ENCODE data around the gene SPOCK2. TPM values are rescaled to one million over a fixed set of nuclear protein-coding genes. Genes with fewer than 3 reads are reported as not detected.

The SPOCK2 gene
- polyA plus RNA-seq, 1 of the 3 experiments (the other 2 are of a cell fraction), result 0.18 TPM

DNA sequence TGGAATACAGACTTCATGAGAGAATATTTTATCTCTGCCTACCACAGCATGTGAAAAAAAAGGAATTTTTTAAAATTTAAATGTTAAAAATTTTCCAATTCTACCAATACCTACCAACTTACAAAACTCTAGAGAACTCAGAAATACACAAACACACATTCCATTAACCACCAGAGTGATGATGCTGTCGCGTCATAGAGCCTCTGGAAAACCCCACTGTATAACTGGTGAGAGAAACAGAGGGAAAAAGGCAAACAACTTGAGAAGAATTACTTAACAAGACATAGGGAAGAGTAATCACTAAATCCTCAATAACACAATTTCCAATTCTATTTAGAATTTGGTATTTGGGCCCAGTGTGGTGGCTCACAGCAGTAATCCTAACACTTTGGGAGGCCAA, 6.2 kb upstream of the SPOCK2 start:
- H3F3A ChIP-seq (replicated peaks; ENCODE audit: insufficient read depth), result peaks cover 9% of the 10 kb centered on the region
- POLR2A ChIA-PET, result no interaction called here
- no peaks in the 10 kb centered on the region for H3K9me2 ChIP-seq
- H3K4me2 ChIP-seq, result no peak overlapping the region
- H3K9ac ChIP-seq, result no peak overlapping the region
- no peak overlapping the region for H3K27ac ChIP-seq (ENCODE audit: low read depth in 2 of 2, low read length in 1 of 2)
- no peak for DNase-seq
- CTCF ChIA-PET, result interaction anchor here (1.1 to 1.4 kb wide), 2 partner anchors 9 to 46 kb away, joined by 3 to 6 read pairs; no protein-coding TSS in a partner anchor
- TF ChIP-seq POLR2AphosphoS5 (IDR thresholded peaks at IDR 0.05; ENCODE audit: low read depth, low read length) (no peak), SIN3A (IDR thresholded peaks at IDR 0.05; ENCODE audit: borderline replicate concordance, low read depth, low read length) (no peak), YY1 (IDR thresholded peaks at IDR 0.05; ENCODE audit: low read depth) (no peak), MAX (IDR thresholded peaks at IDR 0.05; ENCODE audit: low read depth) (no peak), NFIC (IDR thresholded peaks at IDR 0.05; ENCODE audit: borderline replicate concordance) (no peak), TCF12 (IDR thresholded peaks at IDR 0.05) (no peak)
- WGBS (ENCODE audit: low lambda C conversion rate), result 93% methylated on average over 2 of the region's 2 CpGs
- no peak overlapping the region for H3K4me3 ChIP-seq (ENCODE audit: low read depth in 2 of 2, low read length in 1 of 2)
- H3K79me2 ChIP-seq (ENCODE audit: insufficient read depth), result no peaks in the 10 kb centered on the region
- H4K20me1 ChIP-seq (ENCODE audit: insufficient read depth), result no peaks in the 10 kb centered on the region
- H3K36me3 ChIP-seq (replicated peaks in 1 of 2; ENCODE audit: control insufficient read depth in 1 of 2, insufficient read depth in 2 of 2, low read length in 1 of 2), result peaks cover 0 to 10% of the 10 kb centered on the region in 2 experiments
- peaks cover 2 to 6% of the 10 kb centered on the region in 2 experiments; a peak in 3 of 4 replicates for H3K4me1 ChIP-seq (ENCODE audit: control insufficient read depth in 1 of 2, insufficient read depth in 2 of 2, low read depth in 1 of 2, low read length in 1 of 2)
- H3K27me3 ChIP-seq (ENCODE audit: insufficient read depth), result no peaks in the 10 kb centered on the region
- H3K9me3 ChIP-seq, result no peaks in the 10 kb centered on the region
- H2AFZ ChIP-seq (ENCODE audit: low read depth), result no peak overlapping the region

DNA sequence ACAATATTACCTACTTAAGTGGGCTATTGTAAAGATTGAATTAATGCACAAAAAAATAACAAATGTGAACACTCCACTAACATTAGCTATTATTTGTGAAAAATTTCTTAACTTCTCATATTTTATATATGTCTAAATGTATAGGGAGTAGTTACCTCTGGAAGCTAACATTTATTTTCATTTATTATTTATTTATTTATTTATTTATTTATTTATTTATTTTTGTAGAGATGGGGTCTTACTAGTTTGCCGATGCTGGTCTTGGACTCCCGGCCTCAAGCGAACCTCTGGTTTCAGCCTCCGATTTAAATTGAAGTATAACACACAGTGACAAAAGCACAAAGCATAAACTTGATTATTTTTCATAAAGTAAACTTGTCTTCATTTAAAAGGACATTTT, 5.1 kb upstream of the SPOCK2 start:
- Histone ChIP-seq H3F3A (replicated peaks; ENCODE audit: insufficient read depth) (peaks cover 9% of the 10 kb centered on the region), H3K9ac (no peak overlapping the region), H3K4me1 (ENCODE audit: control insufficient read depth in 1 of 2, insufficient read depth in 2 of 2, low read depth in 1 of 2, low read length in 1 of 2) (peaks cover 6 to 7% of the 10 kb centered on the region in 2 experiments; a peak in 3 of 4 replicates), H3K27ac (ENCODE audit: low read depth in 2 of 2, low read length in 1 of 2) (no peak overlapping the region), H2AFZ (ENCODE audit: low read depth) (no peak overlapping the region), H3K36me3 (replicated peaks in 1 of 2; ENCODE audit: control insufficient read depth in 1 of 2, insufficient read depth in 2 of 2, low read length in 1 of 2) (peaks cover 0 to 10% of the 10 kb centered on the region in 2 experiments), H3K9me2 (no peaks in the 10 kb centered on the region), H3K79me2 (ENCODE audit: insufficient read depth) (no peaks in the 10 kb centered on the region), H3K4me3 (ENCODE audit: low read depth in 2 of 2, low read length in 1 of 2) (no peak overlapping the region), H4K20me1 (ENCODE audit: insufficient read depth) (no peaks in the 10 kb centered on the region), H3K9me3 (no peaks in the 10 kb centered on the region), H3K4me2 (no peak overlapping the region), H3K27me3 (ENCODE audit: insufficient read depth) (peaks cover 5% of the 10 kb centered on the region; the same call in 1 of the 2 replicates)
- CTCF ChIA-PET, result interaction anchor here (0.9 to 1.4 kb wide), 5 partner anchors 25 to 197 kb away, joined by 3 to 6 read pairs (median 3); no protein-coding TSS in a partner anchor
- WGBS (ENCODE audit: low lambda C conversion rate), result 96% methylated on average over 4 of the region's 4 CpGs
- POLR2A ChIA-PET, result interaction anchor here (0.5 kb wide), 1 partner anchor 37 kb away, joined by 3 read pairs; no protein-coding TSS in a partner anchor
- no peak for DNase-seq
- TF ChIP-seq SMC3 (IDR thresholded peaks at IDR 0.05; ENCODE audit: low read depth, low read length) (no peak), SIN3A (IDR thresholded peaks at IDR 0.05; ENCODE audit: borderline replicate concordance, low read depth, low read length) (no peak)
- TF ChIP-seq, protein P1, sequence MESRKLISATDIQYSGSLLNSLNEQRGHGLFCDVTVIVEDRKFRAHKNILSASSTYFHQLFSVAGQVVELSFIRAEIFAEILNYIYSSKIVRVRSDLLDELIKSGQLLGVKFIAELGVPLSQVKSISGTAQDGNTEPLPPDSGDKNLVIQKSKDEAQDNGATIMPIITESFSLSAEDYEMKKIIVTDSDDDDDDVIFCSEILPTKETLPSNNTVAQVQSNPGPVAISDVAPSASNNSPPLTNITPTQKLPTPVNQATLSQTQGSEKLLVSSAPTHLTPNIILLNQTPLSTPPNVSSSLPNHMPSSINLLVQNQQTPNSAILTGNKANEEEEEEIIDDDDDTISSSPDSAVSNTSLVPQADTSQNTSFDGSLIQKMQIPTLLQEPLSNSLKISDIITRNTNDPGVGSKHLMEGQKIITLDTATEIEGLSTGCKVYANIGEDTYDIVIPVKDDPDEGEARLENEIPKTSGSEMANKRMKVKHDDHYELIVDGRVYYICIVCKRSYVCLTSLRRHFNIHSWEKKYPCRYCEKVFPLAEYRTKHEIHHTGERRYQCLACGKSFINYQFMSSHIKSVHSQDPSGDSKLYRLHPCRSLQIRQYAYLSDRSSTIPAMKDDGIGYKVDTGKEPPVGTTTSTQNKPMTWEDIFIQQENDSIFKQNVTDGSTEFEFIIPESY (IDR thresholded peaks at IDR 0.05; ENCODE audit: borderline replicate concordance, low read depth), result no peak

DNA sequence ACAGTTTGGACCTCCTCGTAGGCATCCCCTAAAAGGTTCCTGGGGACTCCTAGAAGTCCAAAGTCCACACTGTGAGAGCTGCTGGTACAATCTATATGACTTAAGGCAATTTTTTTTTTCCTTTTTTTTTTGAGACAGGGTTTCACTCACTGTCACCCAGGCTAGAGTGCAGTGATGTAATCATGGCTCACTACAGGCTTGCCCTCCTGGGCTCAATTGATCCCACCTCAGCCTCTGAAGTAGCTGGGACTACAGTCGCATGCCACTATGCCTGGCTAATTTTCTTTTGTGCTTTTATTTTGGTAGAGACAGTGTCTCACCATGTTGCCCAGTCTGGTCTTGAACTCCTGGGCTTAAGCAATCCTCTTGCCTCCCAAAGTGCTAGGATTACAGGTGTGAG, 4.6 kb upstream of the SPOCK2 start:
- TF ChIP-seq SIN3A (IDR thresholded peaks at IDR 0.05; ENCODE audit: borderline replicate concordance, low read depth, low read length) (no peak), IRF3 (IDR thresholded peaks at IDR 0.05; ENCODE audit: low read depth, low read length) (no peak)
- TF ChIP-seq, protein P2, sequence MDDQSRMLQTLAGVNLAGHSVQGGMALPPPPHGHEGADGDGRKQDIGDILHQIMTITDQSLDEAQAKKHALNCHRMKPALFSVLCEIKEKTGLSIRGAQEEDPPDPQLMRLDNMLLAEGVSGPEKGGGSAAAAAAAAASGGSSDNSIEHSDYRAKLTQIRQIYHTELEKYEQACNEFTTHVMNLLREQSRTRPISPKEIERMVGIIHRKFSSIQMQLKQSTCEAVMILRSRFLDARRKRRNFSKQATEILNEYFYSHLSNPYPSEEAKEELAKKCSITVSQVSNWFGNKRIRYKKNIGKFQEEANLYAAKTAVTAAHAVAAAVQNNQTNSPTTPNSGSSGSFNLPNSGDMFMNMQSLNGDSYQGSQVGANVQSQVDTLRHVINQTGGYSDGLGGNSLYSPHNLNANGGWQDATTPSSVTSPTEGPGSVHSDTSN (IDR thresholded peaks at IDR 0.05), result no peak
- DNase-seq, result no peak
- no peak overlapping the region for H3K4me2 ChIP-seq

More for the DNA sequence above, 4.6 kb upstream of the SPOCK2 start:
- Histone ChIP-seq H3K4me3 (ENCODE audit: low read depth in 2 of 2, low read length in 1 of 2) (no peak overlapping the region), H3K27ac (ENCODE audit: low read depth in 2 of 2, low read length in 1 of 2) (no peak overlapping the region), H3K9ac (no peak overlapping the region), H4K20me1 (ENCODE audit: insufficient read depth) (no peaks in the 10 kb centered on the region), H2AFZ (ENCODE audit: low read depth) (no peak overlapping the region), H3F3A (replicated peaks; ENCODE audit: insufficient read depth) (peaks cover 9% of the 10 kb centered on the region), H3K27me3 (ENCODE audit: insufficient read depth) (peaks cover 9% of the 10 kb centered on the region; the same call in 1 of the 2 replicates), H3K79me2 (ENCODE audit: insufficient read depth) (no peaks in the 10 kb centered on the region), H3K9me3 (no peaks in the 10 kb centered on the region), H3K9me2 (no peaks in the 10 kb centered on the region), H3K4me1 (ENCODE audit: control insufficient read depth in 1 of 2, insufficient read depth in 2 of 2, low read depth in 1 of 2, low read length in 1 of 2) (peaks cover 6 to 10% of the 10 kb centered on the region in 2 experiments; a peak in 3 of 4 replicates), H3K36me3 (replicated peaks in 1 of 2; ENCODE audit: control insufficient read depth in 1 of 2, insufficient read depth in 2 of 2, low read length in 1 of 2) (peaks cover 0 to 10% of the 10 kb centered on the region in 2 experiments)
- WGBS (ENCODE audit: low lambda C conversion rate), result 95% methylated on average over 2 of the region's 2 CpGs
- ChIA-PET POLR2A (interaction anchor here (0.5 kb wide), 1 partner anchor 38 kb away, joined by 3 read pairs; no protein-coding TSS in a partner anchor), CTCF (interaction anchor here (0.9 to 1.4 kb wide), 5 partner anchors 16 to 197 kb away, joined by 3 to 4 read pairs (median 3); no protein-coding TSS in a partner anchor)
